H54 (cell line): ENCODE results near the gene AZU1.

Experiments used
- DNase-seq: peaks from one replicate; pipeline ENCODE4 v3.0.0; 2011; ENCODE audit warnings: low spot score, mixed read lengths; ENCODE audit not compliant: insufficient read length
- FAIRE-seq: peaks from 3 replicates; lab custom pipeline; 2011; peaks lifted over from hg19 to GRCh38; lab: Jason Lieb, UNC
- POLR2A ChIP-seq: IDR thresholded peaks from 2 replicates; pipeline ENCODE4 v1.6.1; 2011; ENCODE audit warnings: low read depth, mild to moderate bottlenecking, low read length

The AZU1 gene, protein sequence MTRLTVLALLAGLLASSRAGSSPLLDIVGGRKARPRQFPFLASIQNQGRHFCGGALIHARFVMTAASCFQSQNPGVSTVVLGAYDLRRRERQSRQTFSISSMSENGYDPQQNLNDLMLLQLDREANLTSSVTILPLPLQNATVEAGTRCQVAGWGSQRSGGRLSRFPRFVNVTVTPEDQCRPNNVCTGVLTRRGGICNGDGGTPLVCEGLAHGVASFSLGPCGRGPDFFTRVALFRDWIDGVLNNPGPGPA

DNA sequence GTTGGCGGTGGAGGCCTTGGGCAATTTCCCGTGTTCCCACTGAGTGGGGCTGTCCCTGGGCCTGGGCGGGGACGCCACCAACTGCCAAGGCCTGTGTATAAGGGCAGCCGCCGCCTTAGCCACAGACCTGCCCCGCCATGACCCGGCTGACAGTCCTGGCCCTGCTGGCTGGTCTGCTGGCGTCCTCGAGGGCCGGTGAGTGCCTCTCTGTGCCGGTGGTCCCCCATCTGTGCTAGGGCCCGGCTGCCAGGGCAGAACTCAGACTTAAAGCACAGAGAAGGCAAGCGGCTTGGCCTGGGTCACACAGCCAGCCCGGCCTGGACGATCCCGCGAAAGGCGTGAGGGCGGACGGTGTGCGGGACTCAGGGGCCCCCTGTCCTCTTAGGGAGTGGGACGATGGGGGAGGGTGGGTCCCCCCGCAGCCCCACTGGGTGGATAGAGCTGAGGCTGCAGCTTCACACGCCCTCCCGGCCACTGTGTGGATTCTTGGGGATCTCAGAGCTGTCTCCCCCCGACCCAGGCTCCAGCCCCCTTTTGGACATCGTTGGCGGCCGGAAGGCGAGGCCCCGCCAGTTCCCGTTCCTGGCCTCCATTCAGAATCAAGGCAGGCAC, at the start of gene AZU1:
TSS of gene AZU1 (plus strand) at position 128 of the 612 bp plus-strand sequence. CDS start at position 138, 10 bp downstream.
- no peak for TF ChIP-seq POLR2A
- DNase-seq, result no peak
- FAIRE-seq, result no peak

DNA sequence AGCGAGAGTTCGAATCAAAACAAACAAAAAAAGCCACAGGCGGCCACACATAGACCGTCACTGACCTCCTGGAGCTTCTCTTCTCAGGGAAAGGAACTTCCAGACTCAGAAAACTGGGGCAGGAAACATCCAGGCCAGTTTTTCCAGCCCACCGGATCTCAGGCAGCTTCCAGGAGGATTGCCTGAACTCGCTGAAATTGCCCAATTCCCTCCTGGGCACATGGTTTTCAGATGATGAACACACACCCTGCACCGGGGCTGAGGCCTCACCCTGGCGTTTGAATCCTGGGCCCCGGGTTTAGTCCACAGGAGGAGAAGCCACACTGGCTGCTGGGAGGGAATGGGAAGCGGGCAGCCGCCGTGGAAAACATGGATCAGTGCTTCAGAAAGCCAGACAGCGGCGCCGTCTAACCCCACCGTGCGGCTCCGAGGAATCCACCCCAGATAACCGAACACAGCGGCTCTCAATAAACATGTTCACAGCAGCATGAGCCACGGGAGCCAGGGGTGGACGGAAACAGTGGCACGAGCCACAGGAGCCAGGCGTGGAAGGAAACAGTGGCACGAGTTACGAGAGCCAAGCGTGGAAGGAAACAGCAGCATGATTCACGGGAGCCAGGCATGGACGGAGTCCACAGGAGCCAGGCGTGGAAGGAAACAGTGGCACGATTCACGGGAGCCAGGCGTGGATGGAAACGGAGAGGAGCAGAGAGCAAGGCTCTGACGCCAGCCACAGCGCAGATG, 48.6 kb upstream of the AZU1 start:
- TF ChIP-seq POLR2A, result no peak
- FAIRE-seq (peak; percentile 23), DNase-seq (peak; percentile 79)

DNA sequence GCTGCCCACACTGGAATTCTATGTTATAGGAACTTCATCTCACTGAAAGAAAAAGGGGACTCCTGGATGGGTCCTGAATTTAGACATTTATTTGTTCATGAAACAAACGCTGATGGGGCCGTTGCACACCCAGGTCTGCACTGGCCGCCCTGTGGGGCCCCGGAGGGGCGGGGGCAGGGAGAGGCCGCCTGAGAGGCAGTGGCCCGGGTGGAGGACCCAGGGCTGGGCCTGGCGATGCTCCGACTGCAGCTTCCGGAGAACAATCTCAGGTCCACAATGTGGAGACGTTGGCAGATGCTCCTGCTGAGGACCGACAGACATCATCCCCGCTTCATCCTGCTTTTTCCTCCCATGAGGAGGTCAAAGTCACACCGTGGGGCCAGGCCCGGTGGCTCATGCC, 46.7 kb upstream of the AZU1 start:
- no peak for FAIRE-seq
- no peak for DNase-seq
- TF ChIP-seq POLR2A, result no peak

DNA sequence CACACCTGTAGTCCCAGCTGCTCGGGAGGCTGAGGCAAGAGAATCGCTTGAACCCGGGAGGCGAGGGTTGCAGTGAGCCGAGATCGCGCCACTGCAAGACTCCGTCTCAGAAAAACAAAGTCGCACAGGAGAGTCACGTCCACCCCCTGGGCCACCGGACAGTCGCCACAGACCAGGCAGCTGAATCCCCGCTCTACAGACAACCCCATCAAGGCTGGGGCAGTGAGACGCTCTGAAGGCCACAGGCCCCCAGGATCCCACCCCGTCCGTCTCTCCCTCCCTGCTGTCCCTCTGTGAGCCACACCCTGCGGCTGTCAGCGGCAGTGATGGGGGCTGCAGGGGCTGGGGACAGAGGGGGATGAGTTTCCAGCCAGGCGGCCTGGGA, 45.8 kb upstream of the AZU1 start:
- FAIRE-seq (no peak), DNase-seq (no peak)
- TF ChIP-seq POLR2A, result no peak

DNA sequence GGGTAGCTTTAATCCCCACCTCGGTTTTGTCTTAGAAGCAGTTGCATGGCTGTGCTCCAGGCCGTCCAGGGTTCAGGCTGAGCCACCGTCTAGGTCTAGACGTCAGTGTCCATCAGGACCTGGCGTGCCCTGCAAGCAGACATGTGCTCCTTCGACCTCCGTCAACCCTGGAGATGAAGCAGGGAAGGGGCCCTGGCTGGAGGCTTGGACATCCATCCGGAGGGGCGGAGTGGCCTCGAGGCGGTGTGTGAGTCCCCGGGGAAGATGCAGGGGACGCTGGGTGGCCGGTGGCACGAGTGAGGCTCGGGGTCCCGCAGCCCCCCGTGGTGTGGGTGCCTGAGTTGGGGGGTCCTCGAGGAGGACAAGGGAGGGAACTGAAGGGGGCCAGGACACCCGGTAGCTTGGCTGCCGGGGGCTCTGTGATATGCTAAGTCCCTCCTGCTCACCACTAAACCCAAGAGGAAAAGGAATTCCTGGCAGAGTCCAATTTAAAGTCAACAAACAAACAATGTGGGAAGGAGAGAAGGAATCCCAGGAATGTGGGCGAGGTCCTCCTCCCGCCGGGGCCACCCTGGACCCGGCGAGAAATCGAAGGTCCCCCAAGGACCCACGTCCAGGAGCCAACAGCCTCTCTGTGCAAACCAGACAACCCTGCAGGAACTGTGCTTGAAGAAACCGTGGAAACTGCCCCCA, 45.3 kb upstream of the AZU1 start:
- DNase-seq (peak; percentile 71), FAIRE-seq (no peak)
- TF ChIP-seq POLR2A, result no peak

DNA sequence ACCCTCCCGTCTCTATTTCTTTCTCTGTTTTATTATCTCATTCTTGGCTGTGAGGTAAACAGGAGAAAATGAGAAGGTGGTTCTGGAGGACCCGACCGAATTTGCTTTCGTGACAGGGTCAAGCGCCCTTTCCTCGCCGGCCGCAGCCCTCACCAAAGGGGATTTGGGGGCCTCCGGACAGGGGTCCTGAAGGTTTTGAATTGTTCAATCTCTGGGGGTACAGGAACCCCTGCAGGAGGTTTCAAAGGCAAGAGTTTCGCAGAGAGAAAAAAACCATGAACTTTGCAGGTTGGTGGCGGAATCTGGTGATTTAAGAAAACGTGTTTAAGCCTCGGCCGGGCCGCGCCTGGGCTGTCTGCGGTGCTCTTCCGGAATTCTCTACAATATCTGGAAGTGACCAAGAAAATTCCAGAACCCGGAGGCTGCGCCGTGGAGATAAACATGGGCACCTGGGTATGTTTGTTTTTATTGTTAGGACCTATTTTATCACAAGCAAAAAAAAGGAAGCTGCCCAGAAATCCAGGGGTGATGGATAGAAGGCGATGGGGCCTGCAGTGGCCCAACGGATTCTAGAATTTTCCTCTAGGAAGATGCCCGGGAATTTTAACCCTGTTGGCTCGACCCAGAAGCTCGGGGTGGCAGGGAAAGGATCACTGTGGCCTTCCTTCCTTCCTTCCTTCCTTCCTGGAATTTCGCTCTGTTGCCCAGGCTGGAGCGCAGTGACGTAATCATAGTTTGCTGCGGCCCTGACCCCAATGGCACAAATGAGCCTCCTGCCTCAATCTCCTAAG, 44.6 kb upstream of the AZU1 start:
- no peak for FAIRE-seq
- TF ChIP-seq POLR2A, result no peak
- DNase-seq, result no peak

DNA sequence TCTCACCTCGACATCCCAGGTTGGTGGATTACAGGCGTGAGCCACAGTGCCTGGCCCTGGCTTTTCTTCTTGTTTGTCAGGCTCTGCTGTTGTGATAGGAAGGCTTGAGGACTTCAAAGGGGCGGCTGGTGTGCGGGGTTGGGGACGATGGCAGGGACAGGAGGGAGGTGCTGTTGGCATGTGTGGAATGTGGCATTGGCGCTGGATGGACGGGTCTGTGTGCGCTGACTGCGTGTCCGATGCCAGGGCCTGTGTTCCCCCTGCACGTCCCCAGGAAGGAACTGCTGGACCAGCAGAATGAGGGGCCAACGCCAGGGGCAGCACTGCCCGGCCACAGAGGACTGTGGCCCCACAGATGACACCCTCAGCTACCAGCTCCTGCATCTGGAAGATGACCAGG, 43.1 kb upstream of the AZU1 start:
- FAIRE-seq (no peak), DNase-seq (no peak)
- no peak for TF ChIP-seq POLR2A

DNA sequence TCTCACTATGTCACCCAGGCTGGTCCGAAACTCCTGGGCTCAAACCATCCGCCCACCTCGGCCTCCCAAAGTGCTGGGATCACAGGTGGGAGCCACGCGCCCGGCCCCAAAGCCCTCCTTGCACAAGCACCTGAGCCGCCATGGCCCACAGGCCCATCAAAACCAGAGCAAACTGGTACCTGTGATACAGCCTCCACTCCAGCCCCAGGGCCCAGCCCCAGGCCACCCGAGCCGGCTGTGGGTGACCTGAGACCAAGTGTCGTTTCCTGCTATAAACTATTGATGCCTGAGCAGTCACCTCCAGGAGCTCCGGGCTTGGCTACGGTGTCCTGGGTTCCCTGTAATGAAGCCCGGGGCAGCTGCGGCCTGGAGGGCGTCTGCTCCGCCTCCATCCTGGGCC, 40.1 kb upstream of the AZU1 start:
- no peak for DNase-seq

DNA sequence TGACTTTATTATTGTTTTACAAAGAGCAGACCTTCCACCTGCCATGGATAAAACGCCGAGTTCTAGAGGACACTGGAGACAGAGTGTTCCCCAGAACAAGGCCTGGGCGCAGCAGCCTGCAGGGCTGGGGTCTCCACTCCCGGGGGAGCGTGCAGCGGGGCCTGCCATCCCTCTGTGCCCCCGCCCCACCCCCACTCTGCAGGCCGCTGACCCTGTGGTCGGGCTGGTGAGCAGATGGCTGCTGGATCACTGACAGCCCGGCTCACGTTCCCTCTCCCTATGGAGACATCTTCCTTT, 39.0 kb upstream of the AZU1 start:
- DNase-seq (no peak), FAIRE-seq (no peak)
- no peak for TF ChIP-seq POLR2A

More for the DNA sequence above, 40.1 kb upstream of the AZU1 start:
- TF ChIP-seq POLR2A, result no peak
- no peak for FAIRE-seq

DNA sequence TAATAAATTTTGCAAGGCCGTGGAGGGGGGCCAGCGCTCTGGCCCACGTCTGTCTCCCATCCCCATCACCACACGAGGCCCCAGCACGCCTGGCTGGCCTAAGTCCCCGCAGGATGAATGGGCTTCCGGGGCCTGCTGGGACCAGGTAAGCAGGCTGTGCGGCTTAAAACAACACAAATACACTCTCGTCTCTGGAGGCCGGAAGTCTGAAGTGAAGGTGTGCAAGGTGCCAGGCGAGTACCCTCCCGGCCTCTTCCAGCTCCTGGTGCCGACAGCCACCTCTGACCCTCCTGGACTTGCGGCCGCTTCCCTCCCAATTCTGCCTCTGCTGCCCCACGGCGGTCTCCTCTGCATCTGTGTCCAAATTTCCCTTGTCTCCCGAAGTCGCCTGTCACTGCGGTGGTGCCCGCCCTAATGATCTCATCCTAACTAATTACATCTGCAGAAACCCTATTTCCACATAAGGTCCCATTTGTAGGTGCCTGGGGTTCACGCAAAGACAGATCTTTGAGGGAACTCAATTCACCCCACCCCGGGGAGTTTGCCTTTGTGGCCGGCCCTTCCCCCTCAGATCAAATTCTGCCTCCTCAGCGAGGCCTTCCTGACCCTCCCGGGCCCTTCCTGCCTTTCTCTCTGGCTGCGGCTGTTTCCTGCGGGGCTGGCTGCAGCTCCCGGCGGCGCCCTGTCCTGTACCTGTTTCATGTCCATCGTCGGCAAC, 38.5 kb upstream of the AZU1 start:
- TF ChIP-seq POLR2A, result no peak
- no peak for DNase-seq
- no peak for FAIRE-seq

DNA sequence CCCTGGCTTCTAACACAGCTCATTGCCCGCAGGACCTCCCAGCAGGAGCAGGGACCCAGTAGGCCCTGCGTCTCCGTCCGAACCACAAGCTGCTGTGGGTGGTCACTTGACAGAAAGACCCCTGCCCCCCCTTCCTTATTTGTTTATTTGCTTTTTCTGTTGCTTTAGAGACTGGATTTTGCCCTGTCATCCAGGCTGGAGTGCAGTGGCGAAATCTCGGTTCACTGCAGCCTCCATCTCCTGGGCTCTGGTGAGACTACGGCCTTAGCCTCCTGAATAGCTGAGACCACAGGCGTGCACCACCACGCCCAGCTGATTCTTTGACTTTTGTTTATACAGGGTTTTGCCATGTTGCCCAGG, 38.0 kb upstream of the AZU1 start:
- DNase-seq, result no peak
- TF ChIP-seq POLR2A, result no peak
- no peak for FAIRE-seq

DNA sequence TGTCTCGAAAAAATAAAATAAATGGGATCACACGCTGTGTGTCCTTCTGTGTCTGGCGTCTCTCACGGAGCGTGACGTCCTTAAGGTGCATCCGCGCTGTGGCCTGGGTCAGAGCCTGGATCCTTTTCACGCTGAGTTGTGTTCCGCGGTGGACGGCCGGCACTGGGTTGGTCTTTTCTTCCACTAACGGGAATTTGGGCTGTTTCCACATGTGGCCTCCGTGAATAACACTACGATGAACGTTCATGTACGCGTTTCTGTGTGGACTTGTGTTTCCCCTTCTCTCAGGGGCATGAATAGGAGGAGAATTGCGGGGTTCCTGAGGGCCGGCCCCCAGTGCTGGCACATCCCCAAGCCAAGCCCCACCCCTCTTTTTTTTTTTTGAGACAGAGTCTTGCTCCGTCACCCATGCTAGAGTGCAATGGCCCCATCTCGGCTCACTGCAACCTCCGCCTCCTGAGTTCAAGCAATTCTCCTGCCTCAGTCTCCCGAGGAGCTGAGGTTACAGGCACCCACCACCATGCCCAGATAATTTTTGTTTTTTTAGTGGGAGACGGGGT, 36.5 kb upstream of the AZU1 start:
- FAIRE-seq, result no peak
- DNase-seq, result no peak
- TF ChIP-seq POLR2A, result no peak
